ENCODE results near the gene KIF5A.
"Not testable (repeated sequence)": the region's sequence is repeated elsewhere in the genome, so short reads cannot be mapped to it uniquely, and the experiment has no call there.

The KIF5A gene

DNA sequence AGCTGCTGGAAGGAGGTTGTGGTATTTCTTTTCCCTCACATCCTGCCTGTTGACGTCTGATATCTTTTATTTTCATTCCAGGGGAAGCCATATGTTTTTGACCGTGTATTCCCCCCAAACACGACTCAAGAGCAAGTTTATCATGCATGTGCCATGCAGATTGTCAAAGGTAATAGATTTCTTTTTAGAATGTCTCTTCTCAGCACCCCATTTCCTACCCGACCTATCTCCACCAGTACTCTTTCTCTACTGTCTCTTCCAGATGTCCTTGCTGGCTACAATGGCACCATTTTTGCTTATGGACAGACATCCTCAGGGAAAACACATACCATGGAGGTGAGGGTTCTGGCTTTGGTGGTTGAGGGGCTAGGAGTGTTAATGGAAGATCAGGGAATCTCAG, 13.5 kb downstream of the KIF5A start:
- Histone ChIP-seq H3K27me3 (ENCODE audit: insufficient read depth, low read length) (no peaks in the 10 kb centered on the region), H3K9ac (ENCODE audit: low read depth, low read length) (no peak overlapping the region), H3K9me3 (ENCODE audit: insufficient read depth, low read depth, low read length) (no peaks in the 10 kb centered on the region), H3K27ac (ENCODE audit: low read depth, low read length) (no peak overlapping the region), H3K36me3 (ENCODE audit: insufficient read depth, low read length) (peaks cover 13% of the 10 kb centered on the region; the same call in 1 of the 2 replicates), H3K4me1 (ENCODE audit: insufficient read depth, low read length) (no peaks in the 10 kb centered on the region), H3K4me3 (ENCODE audit: low read length) (no peak overlapping the region)
- WGBS, result 92% methylated on average over 4 of the region's 4 CpGs

DNA sequence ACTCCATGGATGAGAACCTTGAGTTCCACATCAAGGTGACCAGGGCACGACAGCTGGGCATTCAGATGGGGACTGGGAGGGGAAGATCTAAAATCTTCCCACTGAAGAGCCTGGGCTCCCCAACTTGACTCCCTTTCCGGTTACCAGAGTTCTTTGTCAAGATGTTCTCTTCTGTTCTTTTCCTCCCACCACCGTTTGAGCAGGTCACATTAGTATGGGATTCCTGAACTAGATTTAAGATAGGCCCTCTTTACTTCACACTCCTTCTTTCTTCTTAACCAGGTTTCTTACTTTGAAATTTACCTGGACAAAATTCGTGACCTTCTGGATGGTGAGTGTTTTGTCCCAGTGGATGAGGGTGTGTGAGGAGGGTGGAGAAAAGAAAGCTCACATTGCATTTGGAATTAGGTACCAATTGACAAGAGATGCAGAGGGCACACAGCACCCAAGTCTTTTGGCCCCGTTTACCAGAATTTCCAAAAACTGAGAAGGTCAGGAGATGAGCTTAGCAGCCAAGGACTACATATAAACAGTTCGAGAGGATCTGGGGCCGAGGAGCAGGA, 14.4 kb downstream of the KIF5A start:
- Histone ChIP-seq H3K36me3 (ENCODE audit: insufficient read depth, low read length) (peaks cover 21% of the 10 kb centered on the region), H3K4me1 (ENCODE audit: insufficient read depth, low read length) (no peaks in the 10 kb centered on the region), H3K27ac (ENCODE audit: low read depth, low read length) (no peak overlapping the region), H3K9ac (ENCODE audit: low read depth, low read length) (no peak overlapping the region), H3K27me3 (ENCODE audit: insufficient read depth, low read length) (no peaks in the 10 kb centered on the region), H3K4me3 (ENCODE audit: low read length) (no peak overlapping the region), H3K9me3 (ENCODE audit: insufficient read depth, low read depth, low read length) (no peaks in the 10 kb centered on the region)
- 92% methylated on average over 7 of the region's 7 CpGs for WGBS

DNA sequence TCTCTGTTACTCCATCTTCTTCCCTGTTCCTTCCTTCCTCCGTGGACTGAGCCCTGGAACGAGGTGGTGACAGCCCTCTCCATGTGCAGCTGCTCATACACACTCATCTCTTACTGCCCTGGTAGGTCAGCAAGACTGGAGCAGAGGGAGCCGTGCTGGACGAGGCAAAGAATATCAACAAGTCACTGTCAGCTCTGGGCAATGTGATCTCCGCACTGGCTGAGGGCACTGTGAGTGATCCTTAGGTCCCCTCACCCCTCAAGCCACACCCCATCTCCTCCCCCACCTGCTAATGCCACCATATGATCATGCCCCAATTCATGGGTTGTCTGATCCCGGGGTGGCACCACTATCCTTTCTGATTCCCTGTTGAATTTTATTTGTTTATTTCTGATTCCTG, 19.0 kb downstream of the KIF5A start:
- Histone ChIP-seq H3K27me3 (ENCODE audit: insufficient read depth, low read length) (no peaks in the 10 kb centered on the region), H3K9ac (ENCODE audit: low read depth, low read length) (no peak overlapping the region), H3K27ac (ENCODE audit: low read depth, low read length) (no peak overlapping the region), H3K4me1 (ENCODE audit: insufficient read depth, low read length) (no peaks in the 10 kb centered on the region), H3K9me3 (ENCODE audit: insufficient read depth, low read depth, low read length) (no peaks in the 10 kb centered on the region), H3K36me3 (ENCODE audit: insufficient read depth, low read length) (peaks cover 45% of the 10 kb centered on the region), H3K4me3 (ENCODE audit: low read length) (no peak overlapping the region)
- WGBS, result 94% methylated on average over 6 of the region's 6 CpGs

DNA sequence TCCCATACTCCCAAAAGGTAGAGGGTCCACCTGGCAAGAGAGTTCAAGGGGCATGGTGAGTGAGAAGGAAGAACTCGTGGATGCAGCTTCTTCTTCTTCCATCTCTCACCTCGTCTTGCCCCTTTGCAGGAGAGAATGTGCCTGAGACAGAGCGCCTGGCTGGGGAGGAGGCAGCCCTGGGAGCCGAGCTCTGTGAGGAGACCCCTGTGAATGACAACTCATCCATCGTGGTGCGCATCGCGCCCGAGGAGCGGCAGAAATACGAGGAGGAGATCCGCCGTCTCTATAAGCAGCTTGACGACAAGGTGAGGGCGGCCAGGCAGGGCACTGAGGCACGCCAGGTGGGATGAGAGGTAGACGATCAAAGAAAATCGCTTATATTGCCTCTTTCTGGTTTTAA, 20.0 kb downstream of the KIF5A start:
- no peak overlapping the region for H3K9ac ChIP-seq (ENCODE audit: low read depth, low read length)
- no peak overlapping the region for H3K4me3 ChIP-seq (ENCODE audit: low read length)
- 95% methylated on average over 18 of the region's 18 CpGs for WGBS
- no peak overlapping the region for H3K27ac ChIP-seq (ENCODE audit: low read depth, low read length)
- H3K4me1 ChIP-seq (ENCODE audit: insufficient read depth, low read length), result no peaks in the 10 kb centered on the region
- H3K9me3 ChIP-seq (ENCODE audit: insufficient read depth, low read depth, low read length), result no peaks in the 10 kb centered on the region
- peaks cover 39% of the 10 kb centered on the region for H3K36me3 ChIP-seq (ENCODE audit: insufficient read depth, low read length)
- no peaks in the 10 kb centered on the region for H3K27me3 ChIP-seq (ENCODE audit: insufficient read depth, low read length)

DNA sequence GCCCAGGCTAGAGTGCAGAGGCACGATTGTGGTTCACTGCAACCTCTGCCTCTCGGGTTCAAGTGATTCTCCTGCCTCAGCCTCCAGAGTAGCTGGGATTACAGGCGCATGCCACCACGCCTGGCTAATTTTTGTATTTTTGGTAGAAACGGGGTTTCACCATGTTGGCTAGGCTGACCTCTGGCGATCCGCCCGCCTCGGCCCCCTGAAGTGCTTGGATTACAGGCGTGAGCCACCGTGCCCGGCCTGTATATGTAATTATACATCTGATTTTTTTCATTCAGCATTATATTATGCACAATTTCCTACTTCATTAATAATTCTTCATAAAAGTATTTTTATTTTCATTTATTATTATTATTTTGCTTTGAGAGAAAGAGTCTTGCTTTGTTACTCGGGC, 20.6 kb downstream of the KIF5A start:
- H3K9me3 ChIP-seq (ENCODE audit: insufficient read depth, low read depth, low read length); H3K4me3 ChIP-seq (ENCODE audit: low read length); H3K4me1 ChIP-seq (ENCODE audit: insufficient read depth, low read length); H3K27me3 ChIP-seq (ENCODE audit: insufficient read depth, low read length); H3K9ac ChIP-seq (ENCODE audit: low read depth, low read length); H3K27ac ChIP-seq (ENCODE audit: low read depth, low read length): not testable (repeated sequence)
- peaks cover 45% of the 10 kb centered on the region for H3K36me3 ChIP-seq (ENCODE audit: insufficient read depth, low read length)
- 87% methylated on average over 10 of the region's 13 CpGs for WGBS

DNA sequence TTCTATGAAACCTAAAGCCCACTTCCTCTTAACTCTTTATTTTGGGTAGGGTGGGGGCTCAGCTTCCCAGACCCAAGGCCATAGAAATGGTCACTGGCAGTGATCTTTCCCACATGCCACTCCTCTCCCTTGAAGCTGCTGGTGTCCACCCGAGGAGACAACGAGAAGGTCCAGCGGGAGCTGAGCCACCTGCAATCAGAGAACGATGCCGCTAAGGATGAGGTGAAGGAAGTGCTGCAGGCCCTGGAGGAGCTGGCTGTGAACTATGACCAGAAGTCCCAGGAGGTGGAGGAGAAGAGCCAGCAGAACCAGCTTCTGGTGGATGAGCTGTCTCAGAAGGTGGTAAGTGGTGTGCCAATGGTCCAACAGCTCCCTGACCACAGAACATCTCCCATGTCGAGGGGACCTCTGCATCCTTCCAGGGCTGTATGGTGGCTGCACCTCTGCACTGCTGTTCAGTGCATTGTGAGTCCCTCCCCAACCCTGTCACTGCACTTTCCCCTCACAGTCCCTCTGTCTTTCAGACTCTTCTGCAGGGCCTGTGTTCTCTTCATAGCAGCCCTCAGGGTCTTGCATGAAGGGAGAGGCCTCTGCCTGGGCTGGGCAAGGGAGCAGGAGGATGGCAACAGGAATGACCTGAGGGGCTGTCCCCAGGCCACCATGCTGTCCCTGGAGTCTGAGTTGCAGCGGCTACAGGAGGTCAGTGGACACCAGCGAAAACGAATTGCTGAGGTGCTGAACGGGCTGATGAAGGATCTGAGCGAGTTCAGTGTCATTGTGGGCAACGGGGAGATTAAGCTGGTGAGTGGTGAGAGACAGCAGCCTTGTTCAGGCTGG, 22.3 kb downstream of the KIF5A start:
- 94% methylated on average over 12 of the region's 12 CpGs for WGBS

DNA sequence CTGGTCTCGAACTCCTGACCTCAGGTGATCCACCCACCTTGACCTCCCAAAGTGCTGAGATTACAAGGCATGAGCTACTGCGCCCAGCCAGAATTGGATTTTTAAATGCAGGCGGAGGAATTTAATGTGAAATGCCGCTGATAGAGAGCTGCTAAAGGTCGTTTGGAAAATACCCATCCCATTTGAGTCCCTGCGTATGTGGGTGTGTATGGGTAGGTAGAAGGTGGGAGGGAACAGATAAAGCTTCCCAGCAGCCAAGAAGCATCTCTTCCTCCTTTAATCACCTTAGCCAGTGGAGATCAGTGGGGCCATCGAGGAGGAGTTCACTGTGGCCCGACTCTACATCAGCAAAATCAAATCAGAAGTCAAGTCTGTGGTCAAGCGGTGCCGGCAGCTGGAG, 25.0 kb downstream of the KIF5A start:
- WGBS, result 93% methylated on average over 10 of the region's 10 CpGs
- Histone ChIP-seq H3K4me1 (ENCODE audit: insufficient read depth, low read length) (no peaks in the 10 kb centered on the region), H3K9ac (ENCODE audit: low read depth, low read length) (no peak overlapping the region), H3K4me3 (ENCODE audit: low read length) (no peak overlapping the region), H3K36me3 (ENCODE audit: insufficient read depth, low read length) (peaks cover 74% of the 10 kb centered on the region), H3K27me3 (ENCODE audit: insufficient read depth, low read length) (no peaks in the 10 kb centered on the region), H3K9me3 (ENCODE audit: insufficient read depth, low read depth, low read length) (no peaks in the 10 kb centered on the region), H3K27ac (ENCODE audit: low read depth, low read length) (no peak overlapping the region)

More for the DNA sequence above, 22.3 kb downstream of the KIF5A start:
- no peaks in the 10 kb centered on the region for H3K4me1 ChIP-seq (ENCODE audit: insufficient read depth, low read length)
- H3K9me3 ChIP-seq (ENCODE audit: insufficient read depth, low read depth, low read length), result no peaks in the 10 kb centered on the region
- H3K4me3 ChIP-seq (ENCODE audit: low read length), result no peak overlapping the region
- H3K9ac ChIP-seq (ENCODE audit: low read depth, low read length), result no peak overlapping the region
- H3K36me3 ChIP-seq (ENCODE audit: insufficient read depth, low read length), result peaks cover 62% of the 10 kb centered on the region
- no peaks in the 10 kb centered on the region for H3K27me3 ChIP-seq (ENCODE audit: insufficient read depth, low read length)
- H3K27ac ChIP-seq (ENCODE audit: low read depth, low read length), result no peak overlapping the region

DNA sequence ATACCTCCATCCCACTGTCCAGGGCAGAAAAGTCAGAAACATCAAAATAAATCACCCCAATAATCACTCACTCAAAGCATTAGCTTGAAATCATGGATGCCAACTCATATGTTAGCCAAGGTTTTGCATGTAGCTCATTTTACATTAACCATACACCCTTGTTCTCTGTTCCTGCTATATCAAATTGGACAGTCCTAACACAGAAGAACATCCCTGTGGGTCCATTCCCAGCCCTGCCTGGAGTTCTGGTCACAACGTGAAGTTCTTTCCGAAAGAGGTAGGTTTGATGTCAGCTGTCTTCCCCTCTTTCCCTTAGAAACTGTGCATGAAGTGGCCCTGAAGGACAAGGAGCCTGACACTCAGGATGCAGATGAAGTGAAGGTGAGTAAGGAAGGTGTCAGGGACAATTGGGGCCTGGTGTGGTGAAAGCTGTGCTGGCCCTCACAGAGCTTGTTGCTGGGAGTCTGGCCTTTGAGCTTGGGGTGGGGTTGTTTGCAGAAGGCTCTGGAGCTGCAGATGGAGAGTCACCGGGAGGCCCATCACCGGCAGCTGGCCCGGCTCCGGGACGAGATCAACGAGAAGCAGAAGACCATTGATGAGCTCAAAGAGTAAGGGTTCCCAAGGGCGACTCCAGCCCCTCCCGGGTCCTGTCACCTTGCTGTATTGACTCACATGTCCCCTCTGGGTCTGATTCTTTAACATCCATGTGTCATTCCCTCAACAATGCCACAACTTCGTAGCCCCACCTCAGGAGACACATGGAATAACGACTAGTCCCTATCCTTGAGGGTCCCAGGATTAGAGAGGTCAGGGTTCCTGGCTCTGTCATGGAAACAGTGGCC, 26.1 kb downstream of the KIF5A start:
- no peak overlapping the region for H3K4me3 ChIP-seq (ENCODE audit: low read length)
- WGBS, result 95% methylated on average over 12 of the region's 12 CpGs
- no peaks in the 10 kb centered on the region for H3K4me1 ChIP-seq (ENCODE audit: insufficient read depth, low read length)
- peaks cover 79% of the 10 kb centered on the region for H3K36me3 ChIP-seq (ENCODE audit: insufficient read depth, low read length)
- H3K27me3 ChIP-seq (ENCODE audit: insufficient read depth, low read length), result no peaks in the 10 kb centered on the region
- no peak overlapping the region for H3K27ac ChIP-seq (ENCODE audit: low read depth, low read length)
- no peak overlapping the region for H3K9ac ChIP-seq (ENCODE audit: low read depth, low read length)
- no peaks in the 10 kb centered on the region for H3K9me3 ChIP-seq (ENCODE audit: insufficient read depth, low read depth, low read length)

DNA sequence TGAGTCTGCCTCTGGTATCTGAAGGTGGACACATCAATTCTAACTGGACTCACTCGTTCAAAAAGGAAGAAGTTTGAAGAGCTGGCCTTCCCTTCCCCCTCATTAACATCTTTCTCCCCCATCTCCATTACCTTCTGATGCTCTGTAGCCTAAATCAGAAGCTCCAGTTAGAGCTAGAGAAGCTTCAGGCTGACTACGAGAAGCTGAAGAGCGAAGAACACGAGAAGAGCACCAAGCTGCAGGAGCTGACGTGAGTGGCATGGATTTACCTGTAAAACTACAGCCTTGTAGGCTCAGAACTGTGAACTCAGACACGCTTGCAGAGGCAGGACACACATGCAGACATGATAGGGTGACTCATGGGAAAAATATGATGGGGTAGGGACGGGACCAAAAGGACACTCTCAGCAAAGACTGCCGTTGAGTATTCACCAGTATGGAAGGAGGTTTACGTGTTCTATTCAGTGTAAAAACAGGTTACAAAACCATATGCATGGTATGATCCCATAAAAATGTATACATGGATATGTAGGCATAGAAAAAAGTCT, 26.8 kb downstream of the KIF5A start:
- Histone ChIP-seq H3K27ac (ENCODE audit: low read depth, low read length) (no peak overlapping the region), H3K9me3 (ENCODE audit: insufficient read depth, low read depth, low read length) (no peaks in the 10 kb centered on the region), H3K27me3 (ENCODE audit: insufficient read depth, low read length) (no peaks in the 10 kb centered on the region), H3K4me3 (ENCODE audit: low read length) (no peak overlapping the region), H3K4me1 (ENCODE audit: insufficient read depth, low read length) (no peaks in the 10 kb centered on the region), H3K36me3 (ENCODE audit: insufficient read depth, low read length) (peaks cover 79% of the 10 kb centered on the region), H3K9ac (ENCODE audit: low read depth, low read length) (no peak overlapping the region)
- WGBS, result 93% methylated on average over 9 of the region's 9 CpGs

DNA sequence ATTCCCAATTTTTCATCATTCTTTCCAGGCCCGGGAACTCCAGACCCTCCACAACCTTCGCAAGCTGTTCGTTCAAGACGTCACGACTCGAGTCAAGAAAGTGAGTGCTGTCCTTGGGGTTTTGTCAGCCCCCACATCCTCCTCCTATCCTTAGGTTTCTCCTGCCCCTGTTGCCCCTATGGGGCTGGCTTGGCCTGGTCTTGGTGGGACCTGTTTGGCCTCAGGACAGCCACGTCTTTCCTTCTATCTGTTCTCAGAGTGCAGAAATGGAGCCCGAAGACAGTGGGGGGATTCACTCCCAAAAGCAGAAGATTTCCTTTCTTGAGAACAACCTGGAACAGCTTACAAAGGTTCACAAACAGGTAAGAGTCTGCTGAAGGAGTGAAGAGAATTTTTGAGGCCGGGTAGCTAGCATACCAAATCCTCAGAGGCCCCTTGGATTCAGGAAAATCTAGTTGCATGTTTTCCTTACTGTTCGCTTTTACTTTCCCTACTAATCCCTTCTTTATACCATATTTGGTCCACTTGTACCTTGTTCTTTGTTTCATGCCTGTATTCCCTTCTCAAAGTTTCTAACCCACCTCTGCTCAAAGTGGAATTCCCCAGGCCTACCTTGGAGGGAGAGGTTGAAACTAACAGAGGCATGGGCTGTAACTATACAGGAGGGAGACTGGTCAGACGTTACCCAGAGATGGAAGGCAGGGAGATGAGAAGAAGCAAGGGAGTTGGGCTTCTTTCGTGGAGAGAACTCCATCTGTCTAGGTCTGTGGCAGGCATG, 28.3 kb downstream of the KIF5A start:
- Histone ChIP-seq H3K4me1 (ENCODE audit: insufficient read depth, low read length) (no peaks in the 10 kb centered on the region), H3K9ac (ENCODE audit: low read depth, low read length) (no peak overlapping the region), H3K36me3 (ENCODE audit: insufficient read depth, low read length) (peaks cover 75% of the 10 kb centered on the region), H3K9me3 (ENCODE audit: insufficient read depth, low read depth, low read length) (no peaks in the 10 kb centered on the region), H3K4me3 (ENCODE audit: low read length) (no peak overlapping the region), H3K27ac (ENCODE audit: low read depth, low read length) (no peak overlapping the region), H3K27me3 (ENCODE audit: insufficient read depth, low read length) (no peaks in the 10 kb centered on the region)
- WGBS, result 94% methylated on average over 12 of the region's 12 CpGs
